ENCODE results near the gene NCSTN.

DNA sequence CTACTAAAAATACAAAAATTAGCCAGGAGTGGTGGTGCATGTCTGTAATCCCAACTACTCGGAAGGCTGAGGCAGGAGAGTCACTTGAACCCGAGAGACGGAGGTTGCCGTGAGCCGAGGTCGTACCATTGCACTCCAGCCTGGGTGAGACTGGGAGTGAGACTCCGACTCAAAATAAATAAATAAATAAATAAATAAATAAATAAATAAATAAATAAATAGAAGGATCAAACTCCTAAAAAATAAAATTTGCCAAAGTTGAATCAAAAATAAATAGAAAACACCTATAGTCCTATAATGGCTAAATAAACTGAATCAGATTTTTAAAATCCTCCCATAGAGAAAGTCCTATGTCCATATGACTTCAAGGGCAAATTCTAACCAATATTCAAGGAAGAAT lies 43.0 kb upstream of the NCSTN start:
- TF ChIP-seq, protein P1, sequence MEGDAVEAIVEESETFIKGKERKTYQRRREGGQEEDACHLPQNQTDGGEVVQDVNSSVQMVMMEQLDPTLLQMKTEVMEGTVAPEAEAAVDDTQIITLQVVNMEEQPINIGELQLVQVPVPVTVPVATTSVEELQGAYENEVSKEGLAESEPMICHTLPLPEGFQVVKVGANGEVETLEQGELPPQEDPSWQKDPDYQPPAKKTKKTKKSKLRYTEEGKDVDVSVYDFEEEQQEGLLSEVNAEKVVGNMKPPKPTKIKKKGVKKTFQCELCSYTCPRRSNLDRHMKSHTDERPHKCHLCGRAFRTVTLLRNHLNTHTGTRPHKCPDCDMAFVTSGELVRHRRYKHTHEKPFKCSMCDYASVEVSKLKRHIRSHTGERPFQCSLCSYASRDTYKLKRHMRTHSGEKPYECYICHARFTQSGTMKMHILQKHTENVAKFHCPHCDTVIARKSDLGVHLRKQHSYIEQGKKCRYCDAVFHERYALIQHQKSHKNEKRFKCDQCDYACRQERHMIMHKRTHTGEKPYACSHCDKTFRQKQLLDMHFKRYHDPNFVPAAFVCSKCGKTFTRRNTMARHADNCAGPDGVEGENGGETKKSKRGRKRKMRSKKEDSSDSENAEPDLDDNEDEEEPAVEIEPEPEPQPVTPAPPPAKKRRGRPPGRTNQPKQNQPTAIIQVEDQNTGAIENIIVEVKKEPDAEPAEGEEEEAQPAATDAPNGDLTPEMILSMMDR (IDR thresholded peaks at IDR 0.05; ENCODE audit: poor library complexity) = no peak
- TF ChIP-seq EZH2phosphoT487 (IDR thresholded peaks at IDR 0.05; ENCODE audit: low read depth, severe bottlenecking, unreplicated experiment) = no peak

Data from hepatocyte (in vitro differentiated cells).